Activated T-cell treated with anti-CD3 and anti-CD28 coated beads, Interleukin-2, amount 50 U/mL, for 72 hours (primary cell): ENCODE results near the gene ARL16. TPM values are rescaled to one million over a fixed set of nuclear protein-coding genes. Genes with fewer than 3 reads are reported as not detected.

ENCODE experiments used
- total RNA-seq, 2 donors: library from RNA; stranded (reverse); gene quantifications; one replicate each; pipeline ENCODE4 v1.2.3, GENCODE V29; 2022

The ARL16 gene
- total RNA-seq, 2 donors from 2014 or later, result 33.0 to 45.3 TPM

Other genes with a start within 250 kb of the ARL16 start
- gene ACTG1, start 171.0 kb downstream of the ARL16 start, total RNA-seq, result 1,000 to 10,000 TPM; 3,862 to 3,966 TPM
- gene FSCN2, start 155.4 kb downstream of the ARL16 start, total RNA-seq, result 1 to 10 TPM in 1 of 2 donors, under 1 TPM in 1; 0.95 to 1.8 TPM
- gene FAAP100, start 131.4 kb downstream of the ARL16 start, total RNA-seq, result 10 to 100 TPM; 21.3 to 29.1 TPM
- gene NPLOC4, start 46.7 kb downstream of the ARL16 start, total RNA-seq, result 100 to 1,000 TPM in 1 of 2 donors, 10 to 100 TPM in 1; 89.7 to 107 TPM
- 1 to 10 TPM in 1 of 2 donors, under 1 TPM in 1; 0.63 to 1.1 TPM for gene TSPAN10, start 46.6 kb downstream of the ARL16 start, total RNA-seq
- gene PDE6G, start 27.3 kb downstream of the ARL16 start, total RNA-seq, result 1 to 10 TPM; 4.2 to 4.4 TPM
- 10 to 100 TPM; 49.1 to 58.8 TPM for gene OXLD1, start 17.2 kb downstream of the ARL16 start, total RNA-seq
- 10 to 100 TPM; 26.1 to 46.5 TPM for gene CCDC137, start 17.1 kb downstream of the ARL16 start, total RNA-seq
- 10 to 100 TPM; 95.5 to 96.0 TPM for gene HGS, start 214 bp upstream of the ARL16 start, total RNA-seq
- 10 to 100 TPM; 49.1 to 64.7 TPM for gene MRPL12, start 19.6 kb upstream of the ARL16 start, total RNA-seq
- gene SLC25A10, start 28.5 kb upstream of the ARL16 start, total RNA-seq, result 10 to 100 TPM in 1 of 2 donors, 1 to 10 TPM in 1; 9.2 to 11.3 TPM
- under 1 TPM in 1 of 2 donors, not detected in 1; 0.17 TPM for gene GCGR, start 120.4 kb upstream of the ARL16 start, total RNA-seq
- 10 to 100 TPM; 61.9 to 77.2 TPM for gene MCRIP1, start 149.5 kb upstream of the ARL16 start, total RNA-seq
- not detected for gene PPP1R27, start 151.3 kb upstream of the ARL16 start, total RNA-seq
- 100 to 1,000 TPM; 430 to 436 TPM for gene P4HB, start 176.7 kb upstream of the ARL16 start, total RNA-seq
- gene ARHGDIA, start 187.5 kb upstream of the ARL16 start, total RNA-seq, result 100 to 1,000 TPM; 369 to 410 TPM
- gene ALYREF, start 207.8 kb upstream of the ARL16 start, total RNA-seq, result 100 to 1,000 TPM in 1 of 2 donors, 10 to 100 TPM in 1; 95.9 to 122 TPM
- 100 to 1,000 TPM in 1 of 2 donors, 10 to 100 TPM in 1; 78.5 to 106 TPM for gene ANAPC11, start 207.9 kb upstream of the ARL16 start, total RNA-seq
- gene NPB, start 218.4 kb upstream of the ARL16 start, total RNA-seq, result under 1 TPM in 1 of 2 donors, not detected in 1; 0.19 TPM
- 10 to 100 TPM; 13.9 to 14.2 TPM for gene PCYT2, start 227.6 kb upstream of the ARL16 start, total RNA-seq
- 10 to 100 TPM; 42.2 to 44.2 TPM for gene SIRT7, start 234.4 kb upstream of the ARL16 start, total RNA-seq
- gene MAFG, start 243.9 kb upstream of the ARL16 start, total RNA-seq, result 10 to 100 TPM; 41.5 to 44.7 TPM